ENCODE data around the gene UTS2. TPM values are rescaled to one million over a fixed set of nuclear protein-coding genes. Genes with fewer than 3 reads are reported as not detected.

UTS2 gene
- total and polyA plus RNA-seq, 4 experiments from 2014 or later = 0.33 to 1.1 (median 0.61) TPM; not detected in 1

- H3K4me3 Mint-ChIP-seq = no peak overlapping the region
- ChIA-PET POLR2A (ENCODE audit: partially characterized antibody) (no interaction called here), CTCF (ENCODE audit: partially characterized antibody) (no interaction called here)
- H3K27ac Mint-ChIP-seq = no peak overlapping the region
- intact Hi-C loops (cut with micrococcal nuclease) = no loop called here
- Histone ChIP-seq H3K36me3 (ENCODE audit: insufficient read depth, low read length) (peaks cover 11% of the 10 kb centered on the region), H3K4me1 (ENCODE audit: insufficient read depth, low read length) (no peaks in the 10 kb centered on the region), H3K9me3 (ENCODE audit: control insufficient read depth in 1 of 2, low read length in 2 of 2) (no peaks in the 10 kb centered on the region), H3K27me3 (ENCODE audit: insufficient read depth, low read length) (no peaks in the 10 kb centered on the region), H3K27ac (ENCODE audit: low read depth, low read length) (no peak overlapping the region), H3K4me3 (ENCODE audit: low read length in 2 of 2) (no peak overlapping the region)
- peaks cover 0 to 6% (median 2%) of the 10 kb centered on the region in 8 donors for H3K9me3 Mint-ChIP-seq
- no peak for DNase-seq
- H3K4me1 Mint-ChIP-seq = peaks cover 2 to 5% (median 3%) of the 10 kb centered on the region in 4 donors
- H3K36me3 Mint-ChIP-seq = peaks cover 49 to 51% of the 10 kb centered on the region in 2 donors
- H3K27me3 Mint-ChIP-seq = no peaks in the 10 kb centered on the region
Measured at GRCh38 chr1:7833035-7833434, 19.8 kb downstream of the UTS2 start.

GRCh38 chr1:7831458-7831857 lies 21.4 kb downstream of the UTS2 start:
- Mint-ChIP-seq H3K4me1 (peaks cover 2 to 21% (median 4%) of the 10 kb centered on the region in 4 donors), H3K9me3 (no peaks in the 10 kb centered on the region), H3K36me3 (peaks cover 49 to 52% of the 10 kb centered on the region in 2 donors), H3K4me3 (no peak overlapping the region), H3K27me3 (no peaks in the 10 kb centered on the region), H3K27ac (peak overlapping the region in 1 of 7 donors; percentile 32)
- Histone ChIP-seq H3K9me3 (ENCODE audit: control insufficient read depth in 1 of 2, low read length in 2 of 2) (no peaks in the 10 kb centered on the region), H3K4me1 (ENCODE audit: insufficient read depth, low read length) (no peaks in the 10 kb centered on the region), H3K36me3 (ENCODE audit: insufficient read depth, low read length) (no peaks in the 10 kb centered on the region), H3K27ac (ENCODE audit: low read depth, low read length) (no peak overlapping the region), H3K27me3 (ENCODE audit: insufficient read depth, low read length) (no peaks in the 10 kb centered on the region), H3K4me3 (ENCODE audit: low read length in 2 of 2) (no peak overlapping the region)
- CTCF ChIA-PET (ENCODE audit: partially characterized antibody) = no interaction called here
- POLR2A ChIA-PET (ENCODE audit: partially characterized antibody) = no interaction called here
- DNase-seq = no peak
- intact Hi-C loops (cut with micrococcal nuclease) = no loop called here

GRCh38 chr1:7827126-7827955 lies 25.5 kb downstream of the UTS2 start:
- H3K4me1 Mint-ChIP-seq = peaks cover 2 to 23% (median 5%) of the 10 kb centered on the region in 4 donors
- intact Hi-C loops (cut with micrococcal nuclease) = no loop called here
- POLR2A ChIA-PET (ENCODE audit: partially characterized antibody) = no interaction called here
- no peaks in the 10 kb centered on the region for H3K4me1 ChIP-seq (ENCODE audit: insufficient read depth, low read length)
- H3K36me3 ChIP-seq (ENCODE audit: insufficient read depth, low read length) = no peaks in the 10 kb centered on the region
- H3K27ac ChIP-seq (ENCODE audit: low read depth, low read length) = peak overlapping the region; percentile 24
- H3K27ac Mint-ChIP-seq = peak overlapping the region; percentile 62 to 91 (median 87)
- CTCF ChIA-PET (ENCODE audit: partially characterized antibody) = no interaction called here
- H3K9me3 Mint-ChIP-seq = no peaks in the 10 kb centered on the region
- peak in 4 of 5 donors; percentile 1 to 36 (median 21) for DNase-seq
- peaks cover 38 to 45% of the 10 kb centered on the region in 2 donors for H3K36me3 Mint-ChIP-seq
- H3K9me3 ChIP-seq (ENCODE audit: control insufficient read depth in 1 of 2, low read length in 2 of 2) = no peaks in the 10 kb centered on the region
- peak overlapping the region in 1 of 2 donors; percentile 3 for H3K4me3 ChIP-seq (ENCODE audit: low read length in 2 of 2)
- peak overlapping the region; percentile 78 to 92 (median 88) for H3K4me3 Mint-ChIP-seq
- no peaks in the 10 kb centered on the region for H3K27me3 Mint-ChIP-seq
- H3K27me3 ChIP-seq (ENCODE audit: insufficient read depth, low read length) = no peaks in the 10 kb centered on the region

- intact Hi-C loops (cut with micrococcal nuclease) = no loop called here
- H3K4me1 ChIP-seq (ENCODE audit: insufficient read depth, low read length) = no peaks in the 10 kb centered on the region
- H3K4me1 Mint-ChIP-seq = peaks cover 0 to 23% (median 5%) of the 10 kb centered on the region in 4 donors
- POLR2A ChIA-PET (ENCODE audit: partially characterized antibody) = no interaction called here
- H3K9me3 ChIP-seq (ENCODE audit: control insufficient read depth in 1 of 2, low read length in 2 of 2) = no peaks in the 10 kb centered on the region
- H3K9me3 Mint-ChIP-seq = no peaks in the 10 kb centered on the region
- no peak overlapping the region for H3K4me3 ChIP-seq (ENCODE audit: low read length in 2 of 2)
- no peaks in the 10 kb centered on the region for H3K27me3 ChIP-seq (ENCODE audit: insufficient read depth, low read length)
- DNase-seq = no peak
- peak overlapping the region in 7 of 8 donors; percentile 83 to 92 (median 88) for H3K4me3 Mint-ChIP-seq
- H3K36me3 ChIP-seq (ENCODE audit: insufficient read depth, low read length) = no peaks in the 10 kb centered on the region
- H3K27ac Mint-ChIP-seq = peak overlapping the region in 1 of 7 donors; percentile 82
- H3K36me3 Mint-ChIP-seq = peaks cover 39 to 50% of the 10 kb centered on the region in 2 donors
- CTCF ChIA-PET (ENCODE audit: partially characterized antibody) = no interaction called here
- H3K27ac ChIP-seq (ENCODE audit: low read depth, low read length) = no peak overlapping the region
- H3K27me3 Mint-ChIP-seq = no peaks in the 10 kb centered on the region
Measured at GRCh38 chr1:7826363-7826762, 26.5 kb downstream of the UTS2 start.

- no peaks in the 10 kb centered on the region for H3K9me3 ChIP-seq (ENCODE audit: control insufficient read depth in 1 of 2, low read length in 2 of 2)
- Mint-ChIP-seq H3K4me1 (peaks cover 0 to 23% (median 4%) of the 10 kb centered on the region in 4 donors), H3K36me3 (peaks cover 46 to 53% of the 10 kb centered on the region in 2 donors), H3K9me3 (no peaks in the 10 kb centered on the region), H3K4me3 (no peak overlapping the region), H3K27ac (no peak overlapping the region), H3K27me3 (no peaks in the 10 kb centered on the region)
- no peaks in the 10 kb centered on the region for H3K36me3 ChIP-seq (ENCODE audit: insufficient read depth, low read length)
- DNase-seq = no peak
- intact Hi-C loops (cut with micrococcal nuclease) = no loop called here
- H3K27ac ChIP-seq (ENCODE audit: low read depth, low read length) = no peak overlapping the region
- ChIA-PET POLR2A (ENCODE audit: partially characterized antibody) (no interaction called here), CTCF (ENCODE audit: partially characterized antibody) (interaction anchor here (0.9 kb wide), 1 partner anchor 16 kb away, joined by 3 read pairs; no protein-coding TSS in a partner anchor)
- H3K4me1 ChIP-seq (ENCODE audit: insufficient read depth, low read length) = no peaks in the 10 kb centered on the region
- no peaks in the 10 kb centered on the region for H3K27me3 ChIP-seq (ENCODE audit: insufficient read depth, low read length)
- no peak overlapping the region for H3K4me3 ChIP-seq (ENCODE audit: low read length in 2 of 2)
Measured at GRCh38 chr1:7824701-7825100, 28.2 kb downstream of the UTS2 start.

GRCh38 chr1:7821282-7821681 lies 31.6 kb downstream of the UTS2 start:
- H3K4me1 Mint-ChIP-seq = peaks cover 0 to under 1% (median 0%) of the 10 kb centered on the region in 4 donors
- peaks cover 31 to 38% of the 10 kb centered on the region in 2 donors for H3K36me3 Mint-ChIP-seq
- Histone ChIP-seq H3K9me3 (ENCODE audit: control insufficient read depth in 1 of 2, low read length in 2 of 2) (no peaks in the 10 kb centered on the region), H3K27ac (ENCODE audit: low read depth, low read length) (no peak overlapping the region), H3K36me3 (ENCODE audit: insufficient read depth, low read length) (no peaks in the 10 kb centered on the region), H3K4me3 (ENCODE audit: low read length in 2 of 2) (no peak overlapping the region), H3K27me3 (ENCODE audit: insufficient read depth, low read length) (no peaks in the 10 kb centered on the region), H3K4me1 (ENCODE audit: insufficient read depth, low read length) (no peaks in the 10 kb centered on the region)
- H3K27me3 Mint-ChIP-seq = no peaks in the 10 kb centered on the region
- CTCF ChIA-PET (ENCODE audit: partially characterized antibody) = no interaction called here
- POLR2A ChIA-PET (ENCODE audit: partially characterized antibody) = no interaction called here
- no peak for DNase-seq
- intact Hi-C loops (cut with micrococcal nuclease) = no loop called here
- H3K9me3 Mint-ChIP-seq = no peaks in the 10 kb centered on the region
- no peak overlapping the region for H3K4me3 Mint-ChIP-seq
- no peak overlapping the region for H3K27ac Mint-ChIP-seq

- Mint-ChIP-seq H3K9me3 (peaks cover 0 to 17% (median 16%) of the 10 kb centered on the region in 8 donors), H3K4me1 (no peaks in the 10 kb centered on the region), H3K27ac (no peak overlapping the region), H3K36me3 (peaks cover 45 to 46% of the 10 kb centered on the region in 2 donors), H3K4me3 (no peak overlapping the region), H3K27me3 (no peaks in the 10 kb centered on the region)
- Histone ChIP-seq H3K27me3 (ENCODE audit: insufficient read depth, low read length) (no peaks in the 10 kb centered on the region), H3K27ac (ENCODE audit: low read depth, low read length) (no peak overlapping the region), H3K9me3 (ENCODE audit: control insufficient read depth in 1 of 2, low read length in 2 of 2) (peaks cover 4 to 7% of the 10 kb centered on the region in 2 donors), H3K36me3 (ENCODE audit: insufficient read depth, low read length) (peaks cover 17% of the 10 kb centered on the region), H3K4me1 (ENCODE audit: insufficient read depth, low read length) (no peaks in the 10 kb centered on the region), H3K4me3 (ENCODE audit: low read length in 2 of 2) (no peak overlapping the region)
- intact Hi-C loops (cut with micrococcal nuclease) = no loop called here
- ChIA-PET CTCF (ENCODE audit: partially characterized antibody) (no interaction called here), POLR2A (ENCODE audit: partially characterized antibody) (no interaction called here)
- DNase-seq = no peak
Measured at GRCh38 chr1:7813677-7814373, 39.0 kb downstream of the UTS2 start.

All from CD4-positive, alpha-beta memory T cell (primary cell).